Measurements from ENCODE around the gene PTPN3. TPM values are rescaled to one million over a fixed set of nuclear protein-coding genes. Genes with fewer than 3 reads are reported as not detected.

PTPN3 gene
- total RNA-seq, 1 experiment from 2014 or later, result 1.1 TPM

GRCh38 chr9:109419531-109419930, 78.6 kb downstream of the PTPN3 start:
- Histone ChIP-seq H3K9me3 (ENCODE audit: low read depth, low read length, poor library complexity, severe bottlenecking) (no peaks in the 10 kb centered on the region), H3K4me3 (ENCODE audit: low read depth, low read length, poor library complexity, severe bottlenecking) (no peak overlapping the region), H3K36me3 (ENCODE audit: insufficient read depth, low read length, poor library complexity, severe bottlenecking) (no peaks in the 10 kb centered on the region), H3K27ac (ENCODE audit: low read depth, low read length, poor library complexity, severe bottlenecking) (no peak overlapping the region), H3K27me3 (replicated peaks; ENCODE audit: insufficient read depth, low read depth, low read length, poor library complexity) (no peaks in the 10 kb centered on the region), H3K4me1 (ENCODE audit: insufficient read depth, low read length, poor library complexity, severe bottlenecking) (no peaks in the 10 kb centered on the region)
- TF ChIP-seq EZH2 (IDR thresholded peaks at IDR 0.05; ENCODE audit: borderline replicate concordance, low read depth, low read length, poor library complexity, severe bottlenecking) (no peak), CTCF (conservative IDR thresholded peaks at IDR 0.05; ENCODE audit: low read depth, low read length) (no peak)
- no TSS peak for BruUV-seq (replicated peaks)
- CTCF ChIA-PET, result no interaction called here
- intact Hi-C loops (cut with micrococcal nuclease; ENCODE audit: unreplicated experiment), result no loop called here
- no peak for DNase-seq (ENCODE audit: low spot score)
- POLR2A ChIA-PET (ENCODE audit: low non-redundant PET), result no interaction called here

GRCh38 chr9:109418827-109419226, 79.3 kb downstream of the PTPN3 start:
- H3K27me3 ChIP-seq (replicated peaks; ENCODE audit: insufficient read depth, low read depth, low read length, poor library complexity), result no peaks in the 10 kb centered on the region
- CTCF ChIA-PET, result no interaction called here
- H3K9me3 ChIP-seq (ENCODE audit: low read depth, low read length, poor library complexity, severe bottlenecking), result no peaks in the 10 kb centered on the region
- POLR2A ChIA-PET (ENCODE audit: low non-redundant PET), result no interaction called here
- H3K4me3 ChIP-seq (ENCODE audit: low read depth, low read length, poor library complexity, severe bottlenecking), result no peak overlapping the region
- H3K36me3 ChIP-seq (ENCODE audit: insufficient read depth, low read length, poor library complexity, severe bottlenecking), result no peaks in the 10 kb centered on the region
- no peaks in the 10 kb centered on the region for H3K4me1 ChIP-seq (ENCODE audit: insufficient read depth, low read length, poor library complexity, severe bottlenecking)
- DNase-seq (ENCODE audit: low spot score), result no peak
- intact Hi-C loops (cut with micrococcal nuclease; ENCODE audit: unreplicated experiment), result no loop called here
- TF ChIP-seq EZH2 (IDR thresholded peaks at IDR 0.05; ENCODE audit: borderline replicate concordance, low read depth, low read length, poor library complexity, severe bottlenecking), result no peak
- no peak for TF ChIP-seq CTCF (conservative IDR thresholded peaks at IDR 0.05; ENCODE audit: low read depth, low read length)
- BruUV-seq (replicated peaks), result no TSS peak
- no peak overlapping the region for H3K27ac ChIP-seq (ENCODE audit: low read depth, low read length, poor library complexity, severe bottlenecking)

- Histone ChIP-seq H3K27ac (ENCODE audit: low read depth, low read length, poor library complexity, severe bottlenecking) (no peak overlapping the region), H3K27me3 (replicated peaks; ENCODE audit: insufficient read depth, low read depth, low read length, poor library complexity) (no peaks in the 10 kb centered on the region), H3K36me3 (ENCODE audit: insufficient read depth, low read length, poor library complexity, severe bottlenecking) (no peaks in the 10 kb centered on the region), H3K4me1 (ENCODE audit: insufficient read depth, low read length, poor library complexity, severe bottlenecking) (no peaks in the 10 kb centered on the region), H3K9me3 (ENCODE audit: low read depth, low read length, poor library complexity, severe bottlenecking) (no peaks in the 10 kb centered on the region), H3K4me3 (ENCODE audit: low read depth, low read length, poor library complexity, severe bottlenecking) (no peak overlapping the region)
- BruUV-seq (replicated peaks), result no TSS peak
- intact Hi-C loops (cut with micrococcal nuclease; ENCODE audit: unreplicated experiment), result no loop called here
- TF ChIP-seq EZH2 (IDR thresholded peaks at IDR 0.05; ENCODE audit: borderline replicate concordance, low read depth, low read length, poor library complexity, severe bottlenecking) (no peak), CTCF (conservative IDR thresholded peaks at IDR 0.05; ENCODE audit: low read depth, low read length) (no peak)
- CTCF ChIA-PET, result interaction anchor here (1.5 kb wide), 1 partner anchor 23 kb away, joined by 3 read pairs; no protein-coding TSS in a partner anchor
- no peak for DNase-seq (ENCODE audit: low spot score)
- POLR2A ChIA-PET (ENCODE audit: low non-redundant PET), result no interaction called here
Measured at GRCh38 chr9:109417585-109418544, 80.2 kb downstream of the PTPN3 start.
